ENCODE measurements around the gene NCAN.

GRCh38 chr19:19179548-19180441, 32.0 kb upstream of the NCAN start:
- TF ChIP-seq CTCF (IDR thresholded peaks at IDR 0.05) (no peak), POLR2A (IDR thresholded peaks at IDR 0.05) (no peak)

Data from esophagus squamous epithelium (tissue), 4 donors.